ENCODE results near the gene ELAVL3. TPM values are rescaled to one million over a fixed set of nuclear protein-coding genes. Genes with fewer than 3 reads are reported as not detected.
"Not testable (repeated sequence)": the region's sequence is repeated elsewhere in the genome, so short reads cannot be mapped to it uniquely, and the experiment has no call there.

Gene ELAVL3
- total RNA-seq, 1 donor from 2014 or later: not detected

DNA sequence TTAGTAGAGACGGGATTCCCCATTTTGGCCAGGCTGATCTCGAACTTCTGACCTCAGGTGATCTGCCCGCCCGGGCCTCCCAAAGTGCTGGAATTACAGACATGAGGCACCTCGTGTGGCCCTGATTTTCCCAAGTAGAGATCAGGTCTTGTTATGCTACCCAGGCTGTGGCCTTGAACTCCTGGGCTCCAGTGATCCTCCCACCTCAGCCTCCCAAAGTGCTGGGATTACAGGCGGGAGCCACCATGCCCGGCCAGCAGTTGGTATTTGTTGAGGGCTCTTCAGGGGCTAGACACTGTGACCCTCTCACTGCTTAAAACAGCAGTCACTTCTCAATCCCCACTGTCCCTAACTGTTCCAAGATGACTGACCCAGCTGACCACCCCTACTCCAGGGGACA lies 8.5 kb upstream of the ELAVL3 start:
- DNase-seq (ENCODE audit: low spot score) (no peak), ATAC-seq (no peak)

DNA sequence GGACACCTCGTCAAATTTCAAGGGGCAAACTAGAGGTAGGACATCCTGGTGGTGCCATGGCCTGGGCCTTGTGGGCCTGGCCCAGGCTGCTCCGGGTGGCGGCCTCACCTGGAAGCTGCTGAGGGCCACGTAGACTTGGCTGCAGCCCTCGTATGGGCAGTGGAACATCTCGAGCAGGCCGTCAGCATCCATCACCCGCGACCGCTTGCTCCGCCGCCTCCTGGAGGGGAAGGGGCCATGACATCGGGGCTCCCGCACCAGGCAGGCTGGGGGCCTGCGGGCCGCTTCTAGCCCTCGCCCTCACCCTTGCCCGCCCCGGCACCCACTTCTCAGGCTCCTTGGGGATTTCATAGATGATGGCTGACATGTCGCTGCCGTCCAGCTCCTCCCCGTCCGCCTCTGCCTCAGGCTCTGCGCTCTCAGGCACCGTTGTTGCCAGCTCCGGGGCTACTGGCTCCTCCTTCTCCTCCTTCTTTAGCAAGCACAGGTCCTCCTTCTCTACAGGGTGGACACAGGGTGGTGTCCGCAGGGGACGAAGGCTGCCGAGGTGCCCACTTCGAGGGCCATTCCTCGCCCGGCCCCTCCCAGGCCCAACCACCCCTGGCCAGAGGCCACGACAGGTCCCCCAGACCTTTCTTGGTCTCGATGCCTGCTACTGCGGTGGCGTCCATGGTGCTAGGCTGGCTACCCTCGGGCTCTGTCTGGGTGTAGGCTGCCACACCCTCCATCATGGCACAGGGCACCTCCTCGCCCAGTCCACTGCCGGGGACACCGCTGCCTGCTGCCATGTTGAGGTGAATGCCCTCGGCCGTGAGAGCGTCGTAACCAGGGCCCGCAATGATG lies 6.0 kb upstream of the ELAVL3 start:
- ATAC-seq (no peak), DNase-seq (ENCODE audit: low spot score) (no peak)

DNA sequence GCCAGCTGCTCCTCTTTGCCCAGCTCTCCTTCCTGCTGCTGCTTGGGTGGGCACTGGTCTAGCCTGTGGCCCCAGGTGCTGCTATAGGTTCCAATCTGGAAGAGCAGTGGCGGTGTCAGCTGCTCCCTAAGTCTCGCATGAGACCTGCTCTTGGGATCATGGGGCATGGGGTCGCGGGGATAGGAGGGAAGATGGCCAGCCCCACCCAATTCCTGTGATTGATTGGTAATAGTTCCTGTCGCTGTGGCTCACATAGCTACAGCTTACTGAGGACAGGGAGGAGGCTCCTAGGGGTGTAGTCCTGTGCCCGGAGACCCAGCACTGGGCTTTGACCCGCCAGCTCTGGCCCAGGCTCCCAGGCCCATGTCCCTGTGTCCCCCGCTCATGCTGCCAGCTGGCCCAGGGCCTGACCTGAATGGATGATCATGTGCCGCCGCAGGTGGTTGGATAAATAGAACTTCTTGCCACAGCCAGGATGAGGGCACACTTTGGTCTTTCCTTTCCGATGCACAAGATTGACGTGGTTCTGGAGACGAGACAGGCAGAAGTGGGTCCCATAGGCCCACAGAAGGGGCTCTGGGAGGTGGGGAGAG lies 4.5 kb upstream of the ELAVL3 start:
- DNase-seq (ENCODE audit: low spot score) (peak; percentile 97), ATAC-seq (peak; percentile 84)

DNA sequence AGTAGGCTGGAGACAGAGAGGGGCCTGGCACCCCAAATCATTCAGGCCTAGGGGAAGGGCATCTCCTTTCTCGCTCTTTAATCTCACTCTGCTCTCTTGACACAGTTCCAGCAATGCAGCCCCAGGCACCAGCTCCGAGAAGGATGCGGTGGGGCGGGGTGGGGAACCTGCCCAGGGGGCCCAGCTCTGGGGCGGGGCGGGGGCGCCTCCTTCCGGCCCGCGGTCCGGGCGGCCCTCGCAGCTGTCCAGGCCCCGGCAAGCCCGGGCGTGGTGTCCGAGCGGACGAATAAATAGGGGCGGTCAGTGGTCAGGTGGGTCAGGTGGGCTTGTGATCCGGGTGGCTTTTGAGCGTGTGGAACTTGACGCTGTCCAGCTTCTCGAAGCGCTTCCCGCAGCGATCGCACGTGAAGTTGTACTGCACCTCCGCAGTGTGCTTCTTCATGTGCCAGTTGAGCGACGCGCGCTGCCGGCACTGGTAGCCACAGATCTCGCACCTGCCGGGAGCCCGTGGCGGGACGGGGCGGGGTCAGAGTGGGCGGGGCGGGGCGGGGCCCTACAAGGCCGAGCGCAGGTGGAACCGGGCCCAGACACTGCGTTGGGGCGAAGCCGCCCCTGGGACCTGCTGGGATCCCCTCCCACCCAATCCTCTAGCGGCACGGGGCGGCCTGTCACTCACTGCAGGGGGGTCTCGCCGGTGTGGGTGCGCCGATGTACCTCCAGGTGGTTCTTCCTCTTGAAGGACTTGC lies 2.7 kb upstream of the ELAVL3 start:
- DNase-seq (ENCODE audit: low spot score) (no peak), ATAC-seq (no peak)

DNA sequence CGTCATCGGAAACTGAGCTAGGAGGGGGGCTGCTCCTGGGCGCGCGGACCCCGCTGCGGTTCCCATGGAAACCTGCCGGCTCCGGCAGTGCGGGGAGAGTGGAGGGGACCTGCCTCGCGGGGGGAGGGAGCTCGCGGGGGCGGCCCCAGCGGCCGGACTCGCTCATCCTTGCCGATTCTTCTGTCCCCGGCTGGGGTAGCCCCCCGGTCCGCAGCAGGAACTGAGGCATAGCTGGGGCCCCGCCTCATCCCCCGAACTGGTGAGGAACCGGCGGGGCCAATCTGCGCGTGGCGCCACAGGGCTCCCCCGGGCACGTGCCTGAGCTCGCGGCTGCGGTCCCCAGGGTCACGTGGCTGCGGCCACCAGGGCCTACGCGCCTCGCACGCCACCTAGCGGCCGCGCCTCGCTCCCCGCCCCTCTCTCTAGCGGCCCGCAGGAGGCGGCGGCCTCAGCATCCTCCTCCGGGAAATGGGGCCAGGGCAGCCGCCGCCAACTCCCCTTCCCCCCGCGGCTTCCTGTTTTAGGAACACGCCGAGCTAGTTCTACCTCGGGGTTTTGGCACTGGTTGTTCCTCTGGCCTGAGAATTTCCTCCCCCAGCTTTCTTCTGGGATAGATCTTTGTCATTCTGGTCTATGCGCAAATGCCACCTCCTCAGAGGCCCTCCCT lies 1.7 kb upstream of the ELAVL3 start:
- DNase-seq (ENCODE audit: low spot score) (peak; percentile 78), ATAC-seq (peak; percentile 71)

DNA sequence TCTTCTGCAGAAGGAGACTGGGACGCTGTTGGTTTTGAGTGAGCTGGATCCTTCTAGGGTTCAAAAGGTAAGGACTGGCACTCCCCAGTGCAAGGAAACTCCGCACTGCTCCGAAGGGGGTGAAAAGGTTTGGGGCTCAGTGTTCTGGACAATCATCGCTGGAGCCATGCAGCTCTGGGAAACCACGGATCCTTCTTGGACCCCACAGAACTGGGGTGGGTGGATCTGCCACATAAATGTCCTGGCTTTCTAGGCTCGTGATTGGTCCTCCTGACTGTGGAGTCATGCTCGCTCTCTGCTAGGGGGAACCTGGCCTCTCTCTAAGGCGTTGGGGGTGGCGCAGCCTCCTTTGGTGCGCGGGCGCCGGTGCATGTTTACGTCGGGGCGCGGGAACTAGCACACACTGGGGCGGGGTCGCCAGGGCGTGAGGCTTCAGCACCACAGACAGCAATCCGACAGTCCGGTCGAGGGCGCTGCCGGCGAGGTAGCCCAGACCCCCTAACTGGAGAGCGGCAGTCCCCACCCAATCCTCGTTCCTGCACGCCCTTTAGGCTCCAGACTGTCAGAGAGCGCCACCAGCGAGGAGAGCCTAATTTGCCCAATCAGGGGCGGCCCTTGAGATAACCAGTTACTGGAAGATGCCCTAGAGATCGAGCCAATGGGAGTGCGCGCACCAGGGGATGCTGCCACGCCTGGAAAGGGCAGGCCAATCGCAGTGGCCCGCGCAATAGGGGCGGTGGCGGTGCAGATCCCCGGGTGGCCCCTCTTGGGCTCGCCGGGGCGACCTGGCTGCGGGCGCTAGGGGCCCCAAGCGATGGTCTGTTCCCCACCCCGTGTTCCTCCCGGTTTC lies 913 bp upstream of the ELAVL3 start:
- DNase-seq (ENCODE audit: low spot score): no peak
- ATAC-seq: peak; percentile 25

DNA sequence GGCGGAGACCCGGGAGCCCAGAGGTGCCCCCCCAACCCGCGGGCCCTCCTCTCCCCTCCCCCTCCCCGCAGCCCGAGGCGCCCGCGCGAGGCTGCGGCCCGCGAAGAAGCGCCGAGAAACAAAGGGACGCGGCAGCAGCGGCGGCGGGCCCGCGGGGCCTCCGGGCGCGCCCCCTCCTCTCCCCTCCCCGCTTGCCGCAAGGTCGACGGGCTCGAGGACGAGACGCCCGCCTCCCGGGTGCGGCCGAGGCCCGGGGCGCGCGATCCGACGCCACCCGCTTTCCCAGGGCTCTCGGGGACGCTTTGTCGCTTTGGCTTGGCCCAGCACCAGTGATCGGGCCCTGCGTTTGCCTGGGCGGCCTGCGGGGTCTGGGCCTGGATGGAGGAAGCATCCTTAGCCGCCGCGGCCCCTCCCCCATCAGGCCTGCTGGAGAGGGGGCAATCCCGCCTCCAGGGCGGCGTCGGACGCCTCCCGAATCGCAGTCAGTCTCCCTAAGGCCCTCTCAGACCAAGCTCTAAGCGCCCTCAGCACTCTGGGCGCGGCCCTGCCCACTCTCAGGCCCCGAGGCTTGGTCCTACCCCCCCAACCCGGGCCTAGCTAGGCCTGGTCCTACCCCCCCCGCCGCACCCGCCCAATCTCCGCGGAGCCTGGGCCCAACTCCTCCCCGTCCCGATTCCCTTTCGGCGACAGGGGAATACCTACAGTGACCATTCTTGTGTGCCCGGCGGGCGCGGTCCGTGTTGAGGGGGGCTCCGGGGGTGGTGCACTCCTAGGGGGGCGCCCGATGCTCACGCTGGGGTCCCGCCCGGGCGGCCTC lies 740 bp downstream of the ELAVL3 start:
- no peak for DNase-seq (ENCODE audit: low spot score)

DNA sequence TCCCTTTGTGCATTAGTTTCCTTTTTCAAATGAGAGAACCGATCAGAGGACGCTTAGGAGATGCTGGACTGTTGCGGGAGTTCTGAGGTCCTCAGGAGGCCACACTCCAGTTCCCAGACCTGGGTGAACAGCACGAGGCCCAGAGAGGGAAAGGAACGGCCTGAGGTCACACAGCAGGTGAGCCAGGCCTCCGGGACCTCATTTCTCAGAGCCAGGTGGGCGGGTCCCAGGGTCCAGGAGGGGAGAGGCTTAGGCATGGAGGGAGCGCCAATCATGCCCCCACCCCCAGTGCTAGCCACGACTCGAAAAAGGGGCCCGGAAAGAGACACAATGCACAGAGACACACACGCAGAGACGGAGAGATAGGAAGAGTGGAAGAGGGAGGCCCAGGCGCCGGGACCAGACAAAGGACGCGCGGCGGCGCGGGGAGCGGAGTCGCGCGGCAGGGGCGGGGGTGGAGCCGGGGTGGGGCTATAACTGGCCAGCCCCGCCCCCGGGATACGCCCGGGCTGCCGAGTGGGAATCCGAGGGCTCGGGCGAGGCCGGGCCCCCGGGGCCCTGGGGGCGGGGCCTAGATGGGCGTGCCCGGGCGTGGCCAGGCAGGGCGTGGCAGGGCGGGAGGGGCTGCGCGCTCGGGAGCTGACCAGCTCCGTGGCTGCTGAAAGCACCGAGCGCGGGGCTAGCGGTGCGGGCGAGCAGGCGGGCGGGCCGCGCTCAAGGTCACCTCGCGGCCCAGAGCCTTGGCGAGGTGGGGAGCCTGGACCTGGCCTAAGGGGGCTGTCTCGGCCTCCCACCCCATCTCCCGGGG lies 1.6 kb downstream of the ELAVL3 start:
- DNase-seq (ENCODE audit: low spot score) (no peak), ATAC-seq (no peak)

More for the DNA sequence above, 740 bp downstream of the ELAVL3 start:
- ATAC-seq: no peak

DNA sequence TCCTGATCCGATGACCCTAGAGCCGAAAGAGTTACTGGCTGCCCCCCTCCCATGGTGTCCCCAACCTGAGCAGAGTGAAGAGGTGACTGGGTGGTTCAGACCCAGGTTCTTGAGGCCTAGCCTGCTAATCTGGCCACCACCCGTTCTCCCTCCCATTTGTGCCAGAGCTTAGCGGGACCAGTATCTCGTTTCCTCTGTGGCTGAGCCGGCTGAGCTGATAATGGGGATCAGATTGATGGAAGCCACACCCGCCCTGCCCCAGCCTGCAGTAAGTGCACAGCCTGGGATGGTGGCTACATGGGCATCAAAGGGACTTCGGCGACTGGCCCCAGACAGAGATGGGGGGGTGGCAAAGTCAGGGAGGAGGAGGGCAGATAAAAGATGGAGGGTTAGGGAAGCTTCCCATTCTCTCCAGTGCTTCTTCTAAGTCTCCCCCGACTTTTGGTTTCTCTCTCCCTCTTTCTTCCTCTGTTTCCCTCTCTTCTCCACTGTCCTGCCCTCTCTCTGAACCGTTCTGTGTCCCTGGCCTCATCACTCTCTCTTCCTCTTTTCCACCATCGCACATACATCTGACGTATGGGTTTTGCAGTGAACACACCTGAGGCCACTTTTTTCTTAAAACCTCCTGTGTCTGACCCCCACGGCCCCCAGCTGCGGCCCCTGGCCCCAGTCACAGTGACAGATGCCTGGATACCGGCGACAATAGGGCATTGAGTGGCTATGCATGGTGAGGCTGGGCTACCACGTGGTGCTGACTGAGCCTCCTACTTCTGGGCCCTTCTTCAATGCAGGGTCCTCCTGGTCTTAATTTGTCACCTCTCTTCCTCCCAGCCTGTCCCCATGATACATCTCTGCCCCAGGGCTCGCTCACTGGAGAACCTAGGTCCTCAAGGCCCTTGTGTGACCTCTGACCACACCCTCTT lies 2.4 kb downstream of the ELAVL3 start:
- ATAC-seq: no peak

DNA sequence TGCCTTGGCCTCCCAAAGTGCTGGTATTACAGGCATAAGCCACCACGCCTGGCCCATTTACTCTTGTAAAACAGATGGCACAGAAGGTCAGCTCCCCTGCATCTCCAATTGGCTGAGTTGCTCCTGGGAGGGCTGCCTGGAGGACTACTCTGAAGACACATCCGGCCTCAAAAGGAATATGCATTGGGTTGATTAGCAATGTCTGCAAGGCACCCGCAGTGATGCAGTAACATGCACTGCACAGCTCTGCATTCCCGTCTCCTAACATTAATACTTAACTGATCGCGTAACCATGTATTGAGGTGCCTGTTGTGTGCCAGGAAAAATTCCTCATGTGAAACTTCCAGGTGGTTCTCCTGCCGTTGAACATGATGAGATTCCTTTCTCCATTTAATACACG lies 5.0 kb downstream of the ELAVL3 start:
- DNase-seq (ENCODE audit: low spot score) (no peak), ATAC-seq (no peak)

More for the DNA sequence above, 2.4 kb downstream of the ELAVL3 start:
- DNase-seq (ENCODE audit: low spot score): no peak

DNA sequence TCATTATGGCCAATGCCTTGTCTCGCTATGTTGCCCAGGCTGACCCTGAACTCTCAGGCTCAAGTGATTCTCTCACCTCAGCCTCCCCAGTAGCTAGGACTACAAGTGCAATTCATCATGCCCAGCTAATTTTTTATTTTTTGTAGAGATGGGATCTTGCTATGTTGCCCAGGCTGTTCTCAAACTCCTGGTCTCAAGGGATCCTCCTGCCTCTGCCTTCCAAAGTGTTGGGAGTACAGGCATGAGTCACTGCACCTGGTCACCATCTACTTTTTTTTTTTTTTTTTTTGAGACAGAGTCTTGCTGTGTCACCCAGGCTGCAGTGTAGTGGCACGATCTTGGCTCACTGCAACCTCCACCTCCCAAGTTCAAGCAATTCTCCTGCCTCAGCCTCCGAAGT lies 5.5 kb downstream of the ELAVL3 start:
- DNase-seq (ENCODE audit: low spot score); ATAC-seq: not testable (repeated sequence)

DNA sequence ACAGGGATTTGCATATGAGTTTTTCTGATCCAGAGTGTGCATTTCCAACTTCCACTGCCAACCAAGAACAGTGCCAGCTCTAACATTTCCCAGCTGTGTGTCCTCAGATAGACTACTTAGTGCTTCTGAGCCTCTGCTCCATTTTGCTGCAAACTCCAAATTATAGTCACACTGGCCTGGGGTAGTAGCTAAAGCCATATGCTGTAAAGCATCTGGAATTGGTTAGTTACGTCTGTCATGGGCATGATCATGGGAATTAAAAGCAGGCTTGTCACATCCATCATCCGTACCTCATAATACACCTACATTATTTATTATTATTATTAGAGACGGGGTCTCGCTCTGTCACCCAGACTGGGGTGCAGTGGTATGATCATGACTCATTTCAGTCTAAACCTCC lies 7.1 kb downstream of the ELAVL3 start:
- DNase-seq (ENCODE audit: low spot score) (no peak), ATAC-seq (no peak)

DNA sequence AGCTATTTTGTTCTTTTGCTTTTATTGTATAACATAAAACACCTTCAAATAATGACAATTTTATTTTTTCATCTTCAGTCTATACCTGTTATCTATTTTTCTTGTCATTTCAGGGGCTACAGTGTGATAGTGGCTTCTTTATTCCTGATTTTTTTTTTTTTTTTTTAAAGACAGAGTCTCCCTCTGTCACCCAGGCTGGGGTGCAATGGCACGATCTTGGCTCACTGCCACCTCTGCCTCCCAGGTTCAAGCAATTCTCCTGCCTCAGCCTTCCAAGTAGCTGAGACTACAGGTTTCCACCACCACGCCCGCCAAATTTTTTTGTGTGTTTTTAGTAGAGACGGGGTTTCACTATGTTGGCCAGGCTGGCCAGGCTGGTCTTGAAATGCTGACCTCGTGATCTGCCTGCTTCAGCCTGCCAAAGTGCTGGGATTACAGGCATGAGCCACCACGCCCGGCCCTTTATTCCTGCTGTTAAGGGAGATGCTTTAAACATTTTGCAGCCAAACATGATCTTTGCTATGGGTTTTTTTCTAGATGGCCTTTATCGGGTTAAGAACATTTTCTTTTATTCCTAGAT lies 12.5 kb downstream of the ELAVL3 start:
- ATAC-seq; DNase-seq (ENCODE audit: low spot score): not testable (repeated sequence)

DNA sequence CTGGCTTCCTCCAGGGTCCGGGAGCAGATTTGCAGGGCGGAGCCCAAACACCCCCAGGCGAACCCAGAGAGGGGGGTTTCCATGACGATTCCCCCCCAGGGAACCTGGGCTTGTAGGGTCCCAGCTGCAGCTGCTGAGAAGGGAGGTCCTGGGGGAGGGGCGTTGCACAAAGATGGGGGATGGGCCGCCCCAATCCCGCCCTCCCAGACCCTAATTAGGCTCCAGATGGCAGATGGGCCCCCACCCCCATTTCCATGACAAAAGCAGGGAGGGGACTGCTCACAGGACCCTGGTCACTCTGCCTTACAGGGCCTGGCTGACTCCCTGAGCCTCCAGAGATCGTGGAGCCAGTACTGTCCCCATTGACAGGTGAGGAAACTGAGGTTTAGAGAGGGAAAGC lies 15.2 kb downstream of the ELAVL3 start:
- ATAC-seq (no peak), DNase-seq (ENCODE audit: low spot score) (no peak)

DNA sequence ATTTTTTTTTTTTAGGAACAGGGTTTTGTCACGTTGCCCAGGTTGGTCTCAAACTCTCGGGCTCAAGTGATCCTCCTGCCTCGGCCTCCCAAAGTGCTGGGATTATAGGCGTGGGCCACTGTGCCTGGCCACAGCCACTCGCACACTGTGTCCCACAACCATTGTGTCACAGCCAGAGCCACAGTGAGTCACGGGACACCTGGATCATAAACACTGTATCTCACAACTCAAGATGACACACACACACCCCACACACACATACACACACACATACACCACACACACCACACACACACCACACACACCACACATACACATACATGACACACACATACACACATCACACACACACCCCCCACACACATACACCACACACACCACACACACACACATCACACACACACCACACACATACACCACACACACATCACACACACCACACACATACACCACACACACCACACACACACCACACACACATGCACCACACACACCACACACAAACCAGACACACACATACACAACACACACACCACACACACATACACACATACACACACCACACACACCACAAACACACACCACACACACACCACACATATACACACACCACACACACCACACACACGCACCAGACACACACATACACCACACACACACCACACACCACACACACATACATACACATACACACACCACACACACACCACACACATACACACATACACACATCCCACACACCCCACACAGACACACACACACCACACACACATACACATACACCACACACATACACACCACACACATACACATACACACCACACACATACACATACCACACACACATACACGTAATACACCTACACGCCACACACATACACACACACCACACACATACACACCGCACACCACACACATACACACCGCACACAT lies 16.2 kb downstream of the ELAVL3 start:
- ATAC-seq (no peak), DNase-seq (ENCODE audit: low spot score) (no peak)

DNA sequence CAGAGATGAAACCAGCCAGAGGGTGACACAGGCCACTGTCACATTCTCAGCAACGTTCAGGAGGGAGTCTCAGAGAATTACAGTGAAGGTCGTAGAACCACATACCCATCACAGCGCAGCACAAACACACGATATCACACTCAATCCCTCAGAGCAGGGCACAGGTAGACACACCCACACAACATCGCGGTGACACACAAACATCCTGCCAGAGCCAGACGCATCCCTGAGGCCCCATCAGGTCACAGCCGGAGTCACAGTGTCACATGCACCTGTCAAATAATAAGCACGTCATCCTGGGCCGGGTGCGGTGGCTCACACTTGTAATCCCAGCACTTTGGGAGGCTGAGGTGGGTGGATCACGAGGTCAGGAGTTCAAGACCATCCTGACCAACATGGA lies 17.5 kb downstream of the ELAVL3 start:
- ATAC-seq (no peak), DNase-seq (ENCODE audit: low spot score) (no peak)
